ENCODE data around the gene EMC1. TPM values are rescaled to one million over a fixed set of nuclear protein-coding genes. Genes with fewer than 3 reads are reported as not detected.

The EMC1 gene
- total and polyA plus RNA-seq, 2 donors: 11.2 to 15.0 TPM

DNA sequence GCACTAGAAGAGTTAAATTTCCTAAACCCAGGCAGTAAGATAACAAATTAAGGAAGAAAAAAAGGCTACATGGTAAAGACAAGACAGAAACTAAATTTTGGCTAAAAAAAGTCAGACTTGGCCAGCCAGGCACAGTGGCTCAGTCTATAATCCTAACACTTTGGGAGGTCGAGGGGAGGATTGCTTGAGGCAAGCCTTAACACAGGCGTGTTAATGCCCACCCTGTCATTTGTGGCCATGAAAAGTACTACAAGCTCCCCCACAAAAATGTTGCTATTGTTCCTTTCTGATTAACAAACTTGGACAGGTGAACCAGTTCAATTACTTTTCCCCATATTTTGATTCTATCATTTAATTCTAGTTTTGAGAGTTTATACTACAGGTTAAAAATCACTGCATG lies 73.5 kb downstream of the EMC1 start:
- Histone ChIP-seq H3K27me3 (ENCODE audit: control insufficient read depth in 2 of 2, insufficient read depth in 1 of 2, low read length in 1 of 2) (no peaks in the 10 kb centered on the region), H3K9me3 (ENCODE audit: control insufficient read depth in 2 of 2, insufficient read depth in 1 of 2, low read length in 1 of 2) (no peaks in the 10 kb centered on the region), H3K4me3 (ENCODE audit: low read length in 2 of 2) (no peak overlapping the region), H3K36me3 (ENCODE audit: control insufficient read depth in 2 of 2, insufficient read depth in 2 of 2, low read length in 1 of 2) (peaks cover 58 to 68% of the 10 kb centered on the region in 2 donors), H3K27ac (ENCODE audit: low read depth in 1 of 2, low read length in 1 of 2) (no peak overlapping the region), H3K4me1 (ENCODE audit: control insufficient read depth in 2 of 2, insufficient read depth in 2 of 2, low read length in 2 of 2) (peaks cover 0 to 2% of the 10 kb centered on the region in 2 donors)
- over 99% methylated on average over 2 of the region's 2 CpGs for WGBS
- no peak for DNase-seq (ENCODE audit: low read depth in 6 of 9, low spot score in 9 of 9)

DNA sequence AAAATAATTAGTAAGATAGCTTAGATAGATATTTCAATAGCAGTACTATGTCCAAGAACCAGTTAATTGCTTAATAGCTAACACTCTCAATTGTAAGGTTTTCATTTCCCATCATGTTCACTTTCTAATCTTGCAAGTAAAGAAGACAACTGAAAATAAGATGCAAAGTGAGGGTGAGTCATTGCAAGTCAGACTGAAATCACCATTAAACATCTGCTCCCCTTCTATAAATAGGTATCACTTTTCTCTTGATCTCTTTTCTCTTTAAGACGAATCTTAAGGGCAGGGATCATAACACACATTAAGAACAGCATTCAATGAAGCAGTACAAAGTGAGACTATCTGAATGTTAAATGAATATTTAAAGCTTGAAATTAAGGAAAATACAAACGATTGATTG lies 81.7 kb downstream of the EMC1 start:
- Histone ChIP-seq H3K36me3 (ENCODE audit: control insufficient read depth in 2 of 2, insufficient read depth in 2 of 2, low read length in 1 of 2) (peaks cover 62 to 91% of the 10 kb centered on the region in 2 donors), H3K27ac (ENCODE audit: low read depth in 1 of 2, low read length in 1 of 2) (no peak overlapping the region), H3K4me1 (ENCODE audit: control insufficient read depth in 2 of 2, insufficient read depth in 2 of 2, low read length in 2 of 2) (no peaks in the 10 kb centered on the region), H3K4me3 (ENCODE audit: low read length in 2 of 2) (no peak overlapping the region), H3K27me3 (ENCODE audit: control insufficient read depth in 2 of 2, insufficient read depth in 1 of 2, low read length in 1 of 2) (no peaks in the 10 kb centered on the region), H3K9me3 (ENCODE audit: control insufficient read depth in 2 of 2, insufficient read depth in 1 of 2, low read length in 1 of 2) (no peaks in the 10 kb centered on the region)
- WGBS: 93% methylated on average over 2 of the region's 2 CpGs
- DNase-seq (ENCODE audit: low read depth in 6 of 9, low spot score in 9 of 9): no peak

- H3K27me3 ChIP-seq (ENCODE audit: control insufficient read depth in 2 of 2, insufficient read depth in 1 of 2, low read length in 1 of 2): no peaks in the 10 kb centered on the region
- H3K27ac ChIP-seq (ENCODE audit: low read depth in 1 of 2, low read length in 1 of 2): no peak overlapping the region
- no peak for DNase-seq (ENCODE audit: low read depth in 6 of 9, low spot score in 9 of 9)
- no peaks in the 10 kb centered on the region for H3K9me3 ChIP-seq (ENCODE audit: control insufficient read depth in 2 of 2, insufficient read depth in 1 of 2, low read length in 1 of 2)
- no peak overlapping the region for H3K4me3 ChIP-seq (ENCODE audit: low read length in 2 of 2)
- 97% methylated on average over 6 of the region's 6 CpGs for WGBS
- no peaks in the 10 kb centered on the region for H3K4me1 ChIP-seq (ENCODE audit: control insufficient read depth in 2 of 2, insufficient read depth in 2 of 2, low read length in 2 of 2)
- peaks cover 73 to 92% of the 10 kb centered on the region in 2 donors for H3K36me3 ChIP-seq (ENCODE audit: control insufficient read depth in 2 of 2, insufficient read depth in 2 of 2, low read length in 1 of 2)
Measured at GRCh38 chr1:19167140-19167539, 84.2 kb downstream of the EMC1 start.

DNA sequence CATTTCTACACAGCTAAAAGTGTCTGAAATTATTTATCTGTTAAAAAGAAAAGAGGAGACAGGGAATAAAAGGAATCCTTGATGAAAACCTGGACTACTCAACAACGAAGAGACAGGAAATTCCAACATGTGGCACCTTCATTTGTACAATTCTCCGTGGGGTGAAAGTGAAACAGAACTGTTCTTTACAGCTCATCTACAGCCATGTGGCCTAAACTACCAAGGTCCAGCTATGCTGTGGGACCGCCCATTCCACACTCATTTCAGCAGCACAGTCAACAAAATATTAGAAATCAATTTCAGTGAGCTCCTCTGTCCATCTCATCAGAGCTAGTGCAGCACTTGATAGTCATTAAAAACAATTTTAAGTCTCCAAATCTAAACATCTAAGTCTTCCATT lies 85.3 kb downstream of the EMC1 start:
- H3K4me1 ChIP-seq (ENCODE audit: control insufficient read depth in 2 of 2, insufficient read depth in 2 of 2, low read length in 2 of 2): no peaks in the 10 kb centered on the region
- no peak overlapping the region for H3K4me3 ChIP-seq (ENCODE audit: low read length in 2 of 2)
- no peak for DNase-seq (ENCODE audit: low read depth in 6 of 9, low spot score in 9 of 9)
- peaks cover 77 to 94% of the 10 kb centered on the region in 2 donors for H3K36me3 ChIP-seq (ENCODE audit: control insufficient read depth in 2 of 2, insufficient read depth in 2 of 2, low read length in 1 of 2)
- no peak overlapping the region for H3K27ac ChIP-seq (ENCODE audit: low read depth in 1 of 2, low read length in 1 of 2)
- no peaks in the 10 kb centered on the region for H3K27me3 ChIP-seq (ENCODE audit: control insufficient read depth in 2 of 2, insufficient read depth in 1 of 2, low read length in 1 of 2)
- WGBS: 95% methylated on average over 3 of the region's 3 CpGs
- no peaks in the 10 kb centered on the region for H3K9me3 ChIP-seq (ENCODE audit: control insufficient read depth in 2 of 2, insufficient read depth in 1 of 2, low read length in 1 of 2)

Other genes with a start within 250 kb of the EMC1 start
- gene UBR4, start 41.3 kb downstream of the EMC1 start, total RNA-seq: 38.3 TPM
- gene UBR4, start 41.3 kb downstream of the EMC1 start, polyA plus RNA-seq: 165 TPM
- gene MRTO4, start 281 bp upstream of the EMC1 start, total RNA-seq: 28.4 TPM
- gene MRTO4, start 281 bp upstream of the EMC1 start, polyA plus RNA-seq: 35.5 TPM
- gene AKR7A3, start 37.2 kb upstream of the EMC1 start, total RNA-seq: 0.57 TPM
- gene AKR7A3, start 37.2 kb upstream of the EMC1 start, polyA plus RNA-seq: 2.1 TPM
- 54.3 TPM for gene AKR7A2, start 60.6 kb upstream of the EMC1 start, total RNA-seq
- gene AKR7A2, start 60.6 kb upstream of the EMC1 start, polyA plus RNA-seq: 24.8 TPM
- 5.8 TPM for gene SLC66A1, start 60.8 kb upstream of the EMC1 start, total RNA-seq
- gene SLC66A1, start 60.8 kb upstream of the EMC1 start, polyA plus RNA-seq: 10.8 TPM
- gene CAPZB, start 234.0 kb upstream of the EMC1 start, total RNA-seq: 136 TPM
- 255 TPM for gene CAPZB, start 234.0 kb upstream of the EMC1 start, polyA plus RNA-seq